ENCODE data around the gene MYL7.

The MYL7 gene

GRCh38 chr7:44143646-44144250, 2.6 kb upstream of the MYL7 start:
- TF ChIP-seq CSRNP3 (CRISPR knock-in tag; IDR thresholded peaks at IDR 0.05) (no peak), ARNTL (CRISPR knock-in tag; IDR thresholded peaks at IDR 0.05; ENCODE audit: borderline replicate concordance, low read depth) (no peak), TOX (CRISPR knock-in tag; IDR thresholded peaks at IDR 0.05; ENCODE audit: borderline replicate concordance) (no peak), PPARA (CRISPR knock-in tag; IDR thresholded peaks at IDR 0.05; ENCODE audit: borderline replicate concordance) (no peak), ZNF565 (CRISPR knock-in tag; conservative IDR thresholded peaks at IDR 0.05; ENCODE audit: low read depth) (no peak), CREB5 (CRISPR knock-in tag; IDR thresholded peaks at IDR 0.05; ENCODE audit: low read depth) (no peak), TSHZ2 (CRISPR knock-in tag; IDR thresholded peaks at IDR 0.05) (no peak), TCF4 (CRISPR knock-in tag; IDR thresholded peaks at IDR 0.05; ENCODE audit: borderline replicate concordance) (no peak), RARB (CRISPR knock-in tag; IDR thresholded peaks at IDR 0.05) (no peak), POU6F1 (CRISPR knock-in tag; IDR thresholded peaks at IDR 0.05; ENCODE audit: borderline replicate concordance, low read depth) (no peak), GLIS3 (CRISPR knock-in tag; IDR thresholded peaks at IDR 0.05) (no peak), ZNF70 (CRISPR knock-in tag; IDR thresholded peaks at IDR 0.05) (no peak), ZFP30 (CRISPR knock-in tag; IDR thresholded peaks at IDR 0.05) (no peak)
- ATAC-seq, result no peak

GRCh38 chr7:44142028-44142427, 896 bp upstream of the MYL7 start:
- no peak for ATAC-seq
- TF ChIP-seq CREB5 (CRISPR knock-in tag; IDR thresholded peaks at IDR 0.05; ENCODE audit: low read depth) (no peak), OSR1 (CRISPR knock-in tag; IDR thresholded peaks at IDR 0.05) (no peak), CSDC2 (CRISPR knock-in tag; IDR thresholded peaks at IDR 0.05) (no peak), ZFP3 (CRISPR knock-in tag; IDR thresholded peaks at IDR 0.05) (no peak), ZNF8 (CRISPR knock-in tag; IDR thresholded peaks at IDR 0.05) (no peak), ZNF70 (CRISPR knock-in tag; IDR thresholded peaks at IDR 0.05) (no peak), BACH2 (CRISPR knock-in tag; IDR thresholded peaks at IDR 0.05; ENCODE audit: borderline replicate concordance) (no peak), SNAI2 (CRISPR knock-in tag; IDR thresholded peaks at IDR 0.05) (no peak), GLIS3 (CRISPR knock-in tag; IDR thresholded peaks at IDR 0.05) (no peak), TOX (CRISPR knock-in tag; IDR thresholded peaks at IDR 0.05; ENCODE audit: borderline replicate concordance) (no peak), ESRRG (CRISPR knock-in tag; IDR thresholded peaks at IDR 0.05) (no peak), TCF4 (CRISPR knock-in tag; IDR thresholded peaks at IDR 0.05; ENCODE audit: borderline replicate concordance) (no peak), PATZ1 (CRISPR knock-in tag; IDR thresholded peaks at IDR 0.05; ENCODE audit: borderline replicate concordance) (no peak), POU6F1 (CRISPR knock-in tag; IDR thresholded peaks at IDR 0.05; ENCODE audit: borderline replicate concordance, low read depth) (no peak), TSHZ2 (CRISPR knock-in tag; IDR thresholded peaks at IDR 0.05) (no peak)

All from SK-N-SH treated with all-trans-retinoic acid at 6 μM for 48 hours (cell line).